Effector memory CD8-positive, alpha-beta T cell (primary cell): ENCODE results near the gene HSDL1.

Source experiments
- ATAC-seq: fragments of 150-1000 bp; cut with Tn5 transposase; replicated peaks from 2 replicates; pipeline ENCODE4 v1.10.0; 2021; ENCODE audit warnings: mild to moderate bottlenecking, moderate library complexity
- DNase-seq, 3 experiments: peaks; one replicate each; pipeline ENCODE4 v3.0.0; 2021
- H3K27ac Mint-ChIP-seq, 2 donors: one replicate each; pipeline ENCODE4 v1.8.0; 2022; ENCODE audit warnings: mild to moderate bottlenecking in 2 of 2, mixed read lengths in 2 of 2, moderate library complexity in 2 of 2
- H3K27me3 Mint-ChIP-seq, 2 donors: one replicate each; pipeline ENCODE4 v1.8.0; 2022; ENCODE audit warnings: mixed read lengths in 2 of 2
- H3K36me3 Mint-ChIP-seq: one replicate; pipeline ENCODE4 v1.8.0; 2022; ENCODE audit warnings: mild to moderate bottlenecking, moderate library complexity, mixed read lengths; ENCODE audit not compliant: insufficient read depth
- H3K4me1 Mint-ChIP-seq, 2 donors: one replicate each; pipeline ENCODE4 v1.8.0; 2022; ENCODE audit warnings: low read depth in 2 of 2, mixed read lengths in 2 of 2
- H3K4me3 Mint-ChIP-seq, 2 donors: one replicate each; pipeline ENCODE4 v1.8.0; 2022; ENCODE audit warnings: mild to moderate bottlenecking in 2 of 2, mixed read lengths in 2 of 2, moderate library complexity in 2 of 2
- H3K9me3 Mint-ChIP-seq, 2 donors: one replicate each; pipeline ENCODE4 v1.8.0; 2022; ENCODE audit warnings: mixed read lengths in 2 of 2

Gene HSDL1

DNA sequence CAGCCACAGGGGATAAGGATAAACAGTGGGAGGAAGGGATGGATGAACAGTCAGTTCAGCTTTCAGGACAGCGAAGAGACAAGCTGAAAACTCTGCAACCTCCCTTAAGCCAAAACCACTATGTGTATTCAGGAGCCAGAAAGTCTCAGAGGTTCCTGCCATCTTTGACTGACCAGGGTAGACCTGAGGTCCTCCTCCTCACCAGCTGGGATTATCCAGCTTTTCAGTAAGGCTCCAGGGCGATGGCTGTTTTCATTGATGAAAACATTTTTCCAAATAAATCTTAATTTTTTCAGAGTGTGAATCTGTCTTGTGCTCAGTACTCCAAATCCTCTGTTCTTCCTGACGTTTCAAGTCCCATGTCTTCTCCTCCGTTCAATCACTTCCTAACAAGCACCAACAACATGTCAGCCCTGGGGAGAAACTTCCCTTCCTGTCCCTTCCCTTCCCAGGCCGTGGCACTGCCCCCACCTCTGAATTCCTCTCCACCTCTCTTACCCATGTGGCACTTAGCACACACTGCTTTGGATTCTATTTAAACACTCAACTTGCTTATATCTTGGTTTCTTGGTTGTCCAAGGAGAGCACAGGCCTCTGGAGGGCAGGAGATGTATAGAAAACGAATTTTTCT is 5.2 kb downstream of the HSDL1 start:
- Mint-ChIP-seq H3K4me1 (peaks cover 16 to 35% of the 10 kb centered on the region in 2 donors), H3K36me3 (peaks cover 12% of the 10 kb centered on the region), H3K27me3 (no peaks in the 10 kb centered on the region), H3K4me3 (no peak overlapping the region), H3K9me3 (no peaks in the 10 kb centered on the region), H3K27ac (no peak overlapping the region)
- no peak for ATAC-seq
- DNase-seq, result no peak

DNA sequence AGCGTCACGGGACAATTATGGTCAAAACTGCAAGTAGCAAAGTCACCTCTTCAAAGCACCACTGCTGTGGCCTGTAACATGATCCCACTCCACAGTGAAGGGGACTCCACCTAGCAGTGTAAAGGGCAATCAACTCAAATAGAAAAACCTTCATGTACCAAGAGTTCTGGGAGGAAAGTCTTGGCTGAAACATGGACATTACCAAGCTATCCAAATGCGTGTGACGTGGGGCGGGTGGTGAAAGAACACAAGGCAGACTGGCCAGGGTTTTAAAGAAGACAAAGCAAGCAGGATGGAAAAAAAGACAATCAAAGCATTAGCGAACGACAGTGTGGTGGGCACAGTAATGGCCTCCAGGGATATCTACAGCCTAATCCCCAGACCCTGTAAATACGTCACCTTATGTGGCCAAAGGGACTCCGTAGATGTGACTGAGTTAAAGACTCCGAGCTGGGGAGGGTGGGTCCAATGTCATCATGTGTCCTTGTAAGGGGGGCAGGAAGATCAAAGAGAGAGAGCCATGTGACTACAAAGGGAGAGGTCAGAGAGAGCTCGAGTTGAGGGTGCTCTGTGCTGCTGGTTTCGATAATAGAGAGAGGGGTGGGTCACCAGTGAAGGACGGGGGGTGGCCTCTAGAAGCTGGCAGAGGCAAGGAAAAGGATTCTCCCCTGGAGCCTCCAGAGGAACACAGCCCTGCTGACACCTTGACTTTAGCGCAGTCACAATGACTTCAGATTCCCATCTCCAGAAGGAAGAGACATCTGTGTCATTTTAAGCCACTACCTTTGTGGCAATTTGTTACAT is 6.0 kb downstream of the HSDL1 start:
- peaks cover 6% of the 10 kb centered on the region for H3K36me3 Mint-ChIP-seq
- peaks cover 10 to 30% of the 10 kb centered on the region in 2 donors for H3K4me1 Mint-ChIP-seq
- ATAC-seq (no peak), DNase-seq (no peak)
- peak overlapping the region in 1 of 2 donors; percentile 52 for H3K27ac Mint-ChIP-seq
- no peaks in the 10 kb centered on the region for H3K9me3 Mint-ChIP-seq
- no peak overlapping the region for H3K4me3 Mint-ChIP-seq
- no peaks in the 10 kb centered on the region for H3K27me3 Mint-ChIP-seq

DNA sequence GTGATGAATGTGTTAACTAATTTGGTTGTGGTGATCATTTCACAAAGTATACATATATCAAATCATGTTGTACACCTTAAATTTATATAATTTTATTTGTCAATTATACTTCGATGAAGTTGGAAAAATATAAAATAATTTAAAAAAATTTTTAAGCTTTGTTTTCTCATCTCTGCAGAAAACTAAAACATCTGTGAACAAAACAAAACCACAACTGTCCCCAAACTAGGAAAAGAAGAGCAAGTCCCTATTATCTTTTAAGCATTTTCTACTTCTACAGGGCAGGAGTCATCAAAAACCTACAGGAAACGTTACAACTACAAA is 6.5 kb downstream of the HSDL1 start:
- Mint-ChIP-seq H3K4me3 (no peak overlapping the region), H3K27ac (peak overlapping the region in 1 of 2 donors; percentile 52), H3K27me3 (no peaks in the 10 kb centered on the region), H3K4me1 (peaks cover 6 to 29% of the 10 kb centered on the region in 2 donors), H3K9me3 (no peaks in the 10 kb centered on the region), H3K36me3 (peaks cover 6% of the 10 kb centered on the region)
- no peak for DNase-seq
- no peak for ATAC-seq

DNA sequence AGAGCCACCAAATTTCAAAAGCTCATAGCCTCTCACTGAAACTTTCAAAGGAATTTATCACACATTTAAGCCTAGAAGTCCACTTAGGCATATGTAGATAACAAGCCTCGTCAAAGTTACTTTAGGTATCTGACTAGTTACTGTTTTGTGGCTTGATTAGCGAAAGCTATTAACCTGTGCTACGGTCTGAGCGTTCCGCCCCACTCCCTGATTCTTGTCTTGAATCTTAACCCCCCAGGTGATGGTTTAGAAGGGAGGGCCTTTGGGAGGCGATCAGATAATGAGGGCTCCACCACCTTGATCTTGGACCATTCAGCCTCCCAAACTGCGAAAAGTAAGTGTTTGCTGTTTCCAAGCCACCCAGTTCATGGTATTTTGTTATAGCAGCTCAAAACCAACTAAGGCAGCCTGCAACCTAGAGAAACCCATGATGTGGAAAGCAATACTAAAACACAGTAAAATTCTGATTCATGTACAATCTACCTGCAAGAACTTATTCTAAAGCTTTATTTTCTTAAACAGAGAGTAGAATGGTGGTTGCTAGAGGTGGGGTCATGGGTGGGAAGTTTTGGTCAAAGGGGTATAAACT is 7.1 kb downstream of the HSDL1 start:
- no peak overlapping the region for H3K4me3 Mint-ChIP-seq
- no peak overlapping the region for H3K27ac Mint-ChIP-seq
- no peaks in the 10 kb centered on the region for H3K9me3 Mint-ChIP-seq
- no peaks in the 10 kb centered on the region for H3K27me3 Mint-ChIP-seq
- H3K36me3 Mint-ChIP-seq, result peaks cover 6% of the 10 kb centered on the region
- H3K4me1 Mint-ChIP-seq, result peaks cover under 1 to 27% of the 10 kb centered on the region in 2 donors
- no peak for DNase-seq
- no peak for ATAC-seq

DNA sequence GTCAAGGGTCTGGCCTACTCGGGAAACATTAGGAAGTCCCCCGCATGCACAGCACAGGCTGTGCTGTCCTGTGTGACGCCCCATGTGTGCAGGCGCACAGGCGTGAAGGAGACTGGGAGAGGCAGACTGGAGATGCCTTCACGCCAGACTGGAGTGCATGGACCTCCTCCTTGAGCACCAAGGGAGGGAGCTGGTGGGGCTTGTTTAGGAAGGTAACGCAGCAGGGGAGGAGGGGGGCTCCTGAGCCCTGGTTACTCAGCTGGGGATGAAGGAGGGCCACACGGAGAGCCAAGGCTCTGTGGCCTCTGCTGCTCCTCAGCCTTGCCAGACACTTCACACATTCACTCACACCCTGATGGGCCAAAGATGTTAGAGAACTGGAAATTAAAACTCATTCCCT is 7.7 kb downstream of the HSDL1 start:
- Mint-ChIP-seq H3K4me3 (no peak overlapping the region), H3K27me3 (no peaks in the 10 kb centered on the region), H3K27ac (no peak overlapping the region), H3K36me3 (peaks cover 6% of the 10 kb centered on the region), H3K9me3 (no peaks in the 10 kb centered on the region), H3K4me1 (peaks cover 0 to 27% of the 10 kb centered on the region in 2 donors)
- ATAC-seq (no peak), DNase-seq (no peak)

DNA sequence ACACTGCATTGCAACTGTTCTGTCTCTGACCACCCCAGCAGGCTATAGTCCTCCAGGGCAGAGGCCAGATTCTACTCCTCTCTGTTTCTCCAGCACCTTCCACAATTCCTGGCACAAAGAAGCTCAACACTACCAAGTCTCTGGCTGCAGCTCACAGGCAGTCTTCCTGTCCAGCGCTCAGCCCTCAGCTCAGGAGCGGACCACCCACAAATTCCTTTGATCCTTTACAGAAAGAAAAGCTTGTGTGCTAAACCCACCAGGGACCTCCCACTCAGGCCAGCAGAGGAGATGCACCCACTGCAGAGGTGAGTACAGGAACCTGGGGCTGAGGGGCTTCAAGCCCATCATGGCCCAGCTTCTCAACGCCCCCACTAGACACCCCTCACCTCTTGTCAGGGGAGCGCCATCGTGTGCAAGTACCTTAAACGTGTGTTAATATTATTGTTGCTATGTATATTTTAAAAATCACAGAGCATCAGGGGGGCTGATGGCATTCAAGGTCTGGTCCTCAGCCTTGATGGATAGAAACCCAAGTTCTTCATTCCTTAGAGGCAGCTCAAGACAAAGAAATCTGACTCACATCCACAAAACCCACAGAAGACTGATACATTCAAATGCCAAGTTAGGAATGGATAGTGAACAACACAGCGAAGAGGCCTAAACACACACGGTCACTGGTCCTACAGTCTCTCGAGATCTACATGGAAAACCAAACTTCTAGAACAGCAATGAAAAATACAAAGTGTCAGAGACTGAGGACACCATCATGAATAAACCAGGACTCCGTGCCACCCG is 8.4 kb downstream of the HSDL1 start:
- H3K9me3 Mint-ChIP-seq, result no peaks in the 10 kb centered on the region
- ATAC-seq (no peak), DNase-seq (no peak)
- no peak overlapping the region for H3K4me3 Mint-ChIP-seq
- peaks cover 0 to 24% of the 10 kb centered on the region in 2 donors for H3K4me1 Mint-ChIP-seq
- no peaks in the 10 kb centered on the region for H3K27me3 Mint-ChIP-seq
- peak overlapping the region in 1 of 2 donors; percentile 82 for H3K27ac Mint-ChIP-seq
- H3K36me3 Mint-ChIP-seq, result peaks cover 6% of the 10 kb centered on the region

DNA sequence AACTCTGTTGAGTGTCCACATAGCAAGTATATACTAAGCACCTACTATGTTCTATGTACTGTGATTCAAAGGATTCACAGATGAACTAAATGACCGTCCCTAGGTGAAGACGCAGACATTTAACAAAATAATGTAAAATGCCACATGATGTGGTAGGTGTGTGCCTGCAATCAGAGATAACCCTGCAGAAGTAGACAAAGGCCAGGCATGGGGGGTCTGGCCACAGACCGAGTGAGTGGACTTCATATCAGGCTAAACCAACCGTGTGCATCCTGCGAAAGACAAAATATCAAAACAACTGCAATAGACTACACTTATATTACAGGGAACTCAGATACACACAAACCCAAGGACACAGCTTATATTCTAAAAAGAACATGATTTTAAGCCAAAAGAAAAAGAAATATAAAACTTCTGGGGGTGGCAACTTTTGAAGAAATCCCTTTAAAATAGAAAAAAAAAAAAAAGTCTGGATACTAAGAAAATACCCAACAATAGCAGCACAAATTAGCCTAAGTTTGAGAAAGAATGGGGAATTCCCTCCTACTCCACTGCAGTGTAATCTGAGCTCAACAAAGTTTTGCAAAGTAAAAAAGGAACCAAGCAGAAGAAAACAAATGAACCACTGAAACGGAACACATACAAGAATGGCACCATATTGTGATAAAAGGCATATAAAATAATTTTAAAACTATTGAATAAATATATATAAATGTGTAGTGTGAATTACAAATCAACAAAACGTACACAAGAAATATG is 12.3 kb downstream of the HSDL1 start:
- H3K36me3 Mint-ChIP-seq, result peaks cover 8% of the 10 kb centered on the region
- H3K27ac Mint-ChIP-seq, result no peak overlapping the region
- H3K4me1 Mint-ChIP-seq, result peaks cover 0 to 13% of the 10 kb centered on the region in 2 donors
- ATAC-seq, result no peak
- DNase-seq, result no peak
- H3K9me3 Mint-ChIP-seq, result no peaks in the 10 kb centered on the region
- no peak overlapping the region for H3K4me3 Mint-ChIP-seq
- no peaks in the 10 kb centered on the region for H3K27me3 Mint-ChIP-seq

DNA sequence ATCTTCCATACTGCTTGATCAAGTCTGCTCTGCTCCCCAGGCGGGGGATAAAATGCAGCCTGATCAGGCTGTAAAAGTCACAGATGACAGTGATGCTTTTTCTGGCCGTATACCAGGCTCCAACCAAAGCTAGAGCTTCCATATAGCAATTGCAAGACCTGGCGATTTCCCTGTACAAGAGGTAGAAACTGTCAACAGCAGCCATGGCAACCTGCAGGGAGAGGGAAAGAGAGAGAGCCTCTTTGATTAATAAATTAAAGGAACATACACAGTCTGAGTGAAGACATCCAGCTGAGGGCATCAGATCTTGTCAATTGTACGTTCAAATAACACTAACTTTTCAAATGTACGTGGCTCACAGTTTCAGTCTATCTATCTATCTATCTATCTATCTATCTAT is 13.9 kb downstream of the HSDL1 start:
- H3K27me3 Mint-ChIP-seq, result no peaks in the 10 kb centered on the region
- no peak overlapping the region for H3K4me3 Mint-ChIP-seq
- no peak overlapping the region for H3K27ac Mint-ChIP-seq
- H3K4me1 Mint-ChIP-seq, result peaks cover 0 to 3% of the 10 kb centered on the region in 2 donors
- DNase-seq (no peak), ATAC-seq (no peak)
- H3K9me3 Mint-ChIP-seq, result no peaks in the 10 kb centered on the region
- peaks cover 11% of the 10 kb centered on the region for H3K36me3 Mint-ChIP-seq

DNA sequence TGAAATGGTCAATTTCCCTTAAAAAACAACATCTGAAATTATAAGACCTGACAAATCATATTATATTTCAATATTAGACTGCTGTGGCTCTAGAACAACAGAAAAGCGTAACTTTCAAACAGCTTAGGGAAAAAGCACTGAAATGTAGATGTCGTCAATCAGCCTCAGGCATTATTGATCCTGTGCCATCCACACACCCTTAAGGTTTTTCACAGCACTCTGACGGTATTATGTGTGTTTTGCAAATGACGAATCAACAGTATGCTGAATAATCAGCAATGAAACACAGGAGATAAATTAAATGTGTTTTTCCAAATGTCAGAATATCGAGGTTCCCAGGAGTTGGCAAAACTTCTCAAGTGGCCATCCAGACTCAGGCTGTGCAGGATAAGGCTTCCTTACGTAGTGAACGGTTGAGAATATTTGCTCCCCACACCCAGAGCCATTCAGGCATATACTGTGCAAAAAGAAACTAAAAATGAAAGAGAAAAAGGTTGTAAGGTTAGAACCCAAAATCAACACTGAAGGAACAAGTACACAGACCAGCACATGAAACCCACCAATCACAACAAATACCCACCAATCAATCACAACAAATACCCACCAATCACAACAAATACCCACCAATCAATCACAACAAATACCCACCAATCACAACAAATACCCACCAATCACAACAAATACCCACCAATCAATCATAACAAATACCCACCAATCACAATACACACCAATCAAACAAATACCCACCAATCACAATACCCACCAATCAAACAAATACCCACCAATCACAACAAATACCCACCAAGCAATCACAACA is 20.5 kb downstream of the HSDL1 start:
- peaks cover 7% of the 10 kb centered on the region for H3K36me3 Mint-ChIP-seq
- ATAC-seq, result no peak

DNA sequence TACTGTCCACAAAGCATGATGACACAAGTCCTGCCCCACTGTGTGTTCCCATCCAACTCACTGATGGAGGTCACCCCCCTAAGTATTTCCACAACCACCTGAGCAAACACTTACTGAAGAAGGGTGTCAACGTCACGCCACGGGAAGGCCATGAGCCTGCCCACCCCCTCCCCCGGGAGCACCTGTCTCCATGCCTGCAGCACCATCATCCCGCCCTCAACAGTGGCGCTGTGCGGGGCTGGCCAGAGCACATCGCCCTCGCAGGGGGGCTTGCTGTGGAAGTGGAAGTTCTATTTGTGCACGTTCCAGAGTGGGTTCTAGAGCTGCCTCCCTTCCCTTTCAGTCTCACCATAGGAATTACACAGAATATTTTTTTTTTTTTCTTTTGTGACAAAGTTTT is 24.0 kb downstream of the HSDL1 start:
- H3K4me3 Mint-ChIP-seq, result no peak overlapping the region
- no peak for ATAC-seq
- H3K27ac Mint-ChIP-seq, result no peak overlapping the region

More for the DNA sequence above, 20.5 kb downstream of the HSDL1 start:
- Mint-ChIP-seq H3K4me3 (no peak overlapping the region), H3K27ac (no peak overlapping the region), H3K9me3 (no peaks in the 10 kb centered on the region), H3K4me1 (no peaks in the 10 kb centered on the region), H3K27me3 (no peaks in the 10 kb centered on the region)
- no peak for DNase-seq

DNA sequence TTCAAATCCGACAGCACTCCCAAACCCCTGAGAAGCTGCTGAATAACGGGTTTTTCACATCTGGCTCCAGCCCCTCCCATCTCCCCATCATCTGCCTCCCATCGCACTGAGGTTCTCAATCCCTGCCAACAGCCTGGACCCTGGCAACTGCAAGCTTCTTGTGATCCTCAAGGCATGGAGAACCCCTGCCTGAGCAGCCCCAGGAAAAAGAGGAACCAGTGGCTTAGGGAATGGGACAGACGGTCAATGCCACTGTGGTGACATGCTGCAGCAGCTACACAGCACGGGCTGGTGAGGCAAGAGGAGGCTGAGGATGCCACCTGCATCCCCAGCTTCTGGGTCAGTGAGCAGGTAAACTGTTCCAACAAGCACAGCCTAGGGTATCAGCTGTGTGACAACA is 25.0 kb downstream of the HSDL1 start:
- H3K36me3 Mint-ChIP-seq, result peaks cover 16% of the 10 kb centered on the region
- ATAC-seq (no peak), DNase-seq (no peak)
- H3K4me3 Mint-ChIP-seq, result no peak overlapping the region
- peaks cover 8 to 18% of the 10 kb centered on the region in 2 donors for H3K4me1 Mint-ChIP-seq
- H3K9me3 Mint-ChIP-seq, result no peaks in the 10 kb centered on the region
- H3K27ac Mint-ChIP-seq, result no peak overlapping the region
- no peaks in the 10 kb centered on the region for H3K27me3 Mint-ChIP-seq

More for the DNA sequence above, 24.0 kb downstream of the HSDL1 start:
- H3K4me1 Mint-ChIP-seq, result peaks cover 3 to 8% of the 10 kb centered on the region in 2 donors
- peaks cover 17% of the 10 kb centered on the region for H3K36me3 Mint-ChIP-seq
- no peak for DNase-seq
- H3K27me3 Mint-ChIP-seq, result no peaks in the 10 kb centered on the region
- no peaks in the 10 kb centered on the region for H3K9me3 Mint-ChIP-seq

DNA sequence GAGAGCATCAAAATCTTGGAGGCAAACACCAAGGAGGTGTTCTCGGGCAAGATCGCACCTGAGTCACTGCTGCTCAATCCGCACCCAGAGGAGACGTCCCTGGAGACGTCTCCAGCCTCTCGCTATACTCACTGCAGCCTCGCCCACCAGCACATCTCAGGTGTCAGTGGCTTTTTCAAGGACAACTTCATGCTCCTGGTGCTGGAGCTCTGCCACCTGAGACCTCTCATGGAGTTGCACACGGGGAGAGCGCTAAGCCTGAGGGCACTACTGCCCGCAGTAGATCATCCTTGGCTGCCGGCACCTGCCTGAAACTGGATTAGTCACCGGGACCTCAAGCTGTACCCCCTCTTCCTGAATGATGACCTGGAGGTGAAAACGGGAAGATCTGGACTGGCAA is 25.6 kb downstream of the HSDL1 start:
- H3K9me3 Mint-ChIP-seq, result no peaks in the 10 kb centered on the region
- H3K27me3 Mint-ChIP-seq, result no peaks in the 10 kb centered on the region
- DNase-seq (no peak), ATAC-seq (no peak)
- H3K4me3 Mint-ChIP-seq, result no peak overlapping the region
- peaks cover 17% of the 10 kb centered on the region for H3K36me3 Mint-ChIP-seq
- H3K27ac Mint-ChIP-seq, result no peak overlapping the region
- H3K4me1 Mint-ChIP-seq, result peaks cover 10 to 20% of the 10 kb centered on the region in 2 donors
